ENCODE data around the gene FCN2. TPM values are rescaled to one million over a fixed set of nuclear protein-coding genes. Genes with fewer than 3 reads are reported as not detected.
A peak's percentile ranks its signal among the peaks of the same experiment; 100 is the strongest.

Gene FCN2
- total RNA-seq, 1 donor from 2014 or later = not detected

GRCh38 chr9:134883040-134883782 is 2.6 kb downstream of the FCN2 start:
- H3K4me3 ChIP-seq (ENCODE audit: low read depth, low read length) = no peak overlapping the region
- FAIRE-seq = no peak
- no peak for TF ChIP-seq CTCF (IDR thresholded peaks at IDR 0.05; ENCODE audit: insufficient read depth, low read length, severe bottlenecking)
- no peaks in the 10 kb centered on the region for H3K27me3 ChIP-seq (ENCODE audit: control insufficient read depth, insufficient read depth, low read length)
- DNase-seq (ENCODE audit: low read depth) = no peak
- H3K36me3 ChIP-seq (ENCODE audit: control insufficient read depth, insufficient read depth, low read length) = no peaks in the 10 kb centered on the region

- DNase-seq (ENCODE audit: low read depth) = no peak
- no peak for FAIRE-seq
- no peak for TF ChIP-seq CTCF (IDR thresholded peaks at IDR 0.05; ENCODE audit: insufficient read depth, low read length, severe bottlenecking)
- Histone ChIP-seq H3K27me3 (ENCODE audit: control insufficient read depth, insufficient read depth, low read length) (no peaks in the 10 kb centered on the region), H3K4me3 (ENCODE audit: low read depth, low read length) (no peak overlapping the region), H3K36me3 (ENCODE audit: control insufficient read depth, insufficient read depth, low read length) (no peaks in the 10 kb centered on the region)
Measured at GRCh38 chr9:134884492-134884891, 3.9 kb downstream of the FCN2 start.

- no peak for DNase-seq (ENCODE audit: low read depth)
- no peak for TF ChIP-seq CTCF (IDR thresholded peaks at IDR 0.05; ENCODE audit: insufficient read depth, low read length, severe bottlenecking)
- FAIRE-seq = no peak
- no peaks in the 10 kb centered on the region for H3K27me3 ChIP-seq (ENCODE audit: control insufficient read depth, insufficient read depth, low read length)
- H3K36me3 ChIP-seq (ENCODE audit: control insufficient read depth, insufficient read depth, low read length) = no peaks in the 10 kb centered on the region
- H3K4me3 ChIP-seq (ENCODE audit: low read depth, low read length) = no peak overlapping the region
Measured at GRCh38 chr9:134885001-134885678, 4.5 kb downstream of the FCN2 start.

GRCh38 chr9:134885679-134886412 is 5.2 kb downstream of the FCN2 start:
- H3K27me3 ChIP-seq (ENCODE audit: control insufficient read depth, insufficient read depth, low read length) = no peaks in the 10 kb centered on the region
- H3K4me3 ChIP-seq (ENCODE audit: low read depth, low read length) = no peak overlapping the region
- no peak for TF ChIP-seq CTCF (IDR thresholded peaks at IDR 0.05; ENCODE audit: insufficient read depth, low read length, severe bottlenecking)
- FAIRE-seq (no peak), DNase-seq (ENCODE audit: low read depth) (no peak)
- H3K36me3 ChIP-seq (ENCODE audit: control insufficient read depth, insufficient read depth, low read length) = no peaks in the 10 kb centered on the region

- Histone ChIP-seq H3K4me3 (ENCODE audit: low read depth, low read length) (no peak overlapping the region), H3K36me3 (ENCODE audit: control insufficient read depth, insufficient read depth, low read length) (no peaks in the 10 kb centered on the region), H3K27me3 (ENCODE audit: control insufficient read depth, insufficient read depth, low read length) (no peaks in the 10 kb centered on the region)
- DNase-seq (ENCODE audit: low read depth) (no peak), FAIRE-seq (peak; percentile 92)
- TF ChIP-seq CTCF (IDR thresholded peaks at IDR 0.05; ENCODE audit: insufficient read depth, low read length, severe bottlenecking) = no peak
Measured at GRCh38 chr9:134886413-134886913, 5.9 kb downstream of the FCN2 start.

Data from bronchial epithelial cell (primary cell).